AG04449 (cell line): ENCODE results near the gene TMEM52.

Experiments
- CTCF ChIA-PET: fragments of 350-600 bp; formaldehyde crosslinking; extraction: SDS; loops from one replicate; lab custom pipeline; 2021; ENCODE audit warnings: antibody characterized with exemption; lab: Yijun Ruan, JAX
- POLR2A ChIA-PET: fragments of 400-600, 350-600 bp; formaldehyde crosslinking; extraction: SDS; loops from one replicate; lab custom pipeline; 2020; ENCODE audit warnings: antibody characterized with exemption, inconsistent platforms; lab: Yijun Ruan, JAX
- DNase-seq: peaks from one replicate; pipeline ENCODE4 v3.0.0-alpha.2; 2010; ENCODE audit warnings: low read depth, low spot score
- H3K4me3 ChIP-seq: 2 replicates; pipeline ENCODE4 v1.5.1; 2011; ENCODE audit warnings: low read depth, mild to moderate bottlenecking, control low read depth, low read length
- TF ChIP-seq, protein P1 (sequence below): IDR thresholded peaks from one replicate; pipeline ENCODE4 v1.5.1; 2011; ENCODE audit warnings: mild to moderate bottlenecking, moderate library complexity, low read length, control low read depth, inconsistent platforms; ENCODE audit not compliant: insufficient read depth; ENCODE audit errors: missing control alignments

The TMEM52 gene

DNA sequence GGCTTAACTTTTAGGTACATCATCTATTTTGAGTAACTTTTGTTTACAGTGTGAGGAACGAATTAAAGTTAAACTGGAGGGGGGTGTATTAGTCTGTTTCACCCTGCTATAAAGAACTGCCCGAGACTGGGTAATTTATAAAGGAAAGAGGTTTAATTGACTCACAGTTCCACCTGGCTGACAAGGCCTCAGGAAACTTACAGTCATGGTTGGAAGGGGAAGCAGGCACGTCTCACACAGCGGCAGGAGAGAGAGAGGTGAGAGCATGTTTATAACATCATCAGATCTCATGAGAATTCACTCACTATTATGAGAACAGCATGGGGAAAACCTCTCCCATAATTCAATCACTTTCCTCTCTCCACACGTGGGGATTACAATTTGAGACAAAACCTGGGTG, 31.9 kb upstream of the TMEM52 start:
- no peak overlapping the region for H3K4me3 ChIP-seq
- DNase-seq: no peak
- TF ChIP-seq, protein P1, sequence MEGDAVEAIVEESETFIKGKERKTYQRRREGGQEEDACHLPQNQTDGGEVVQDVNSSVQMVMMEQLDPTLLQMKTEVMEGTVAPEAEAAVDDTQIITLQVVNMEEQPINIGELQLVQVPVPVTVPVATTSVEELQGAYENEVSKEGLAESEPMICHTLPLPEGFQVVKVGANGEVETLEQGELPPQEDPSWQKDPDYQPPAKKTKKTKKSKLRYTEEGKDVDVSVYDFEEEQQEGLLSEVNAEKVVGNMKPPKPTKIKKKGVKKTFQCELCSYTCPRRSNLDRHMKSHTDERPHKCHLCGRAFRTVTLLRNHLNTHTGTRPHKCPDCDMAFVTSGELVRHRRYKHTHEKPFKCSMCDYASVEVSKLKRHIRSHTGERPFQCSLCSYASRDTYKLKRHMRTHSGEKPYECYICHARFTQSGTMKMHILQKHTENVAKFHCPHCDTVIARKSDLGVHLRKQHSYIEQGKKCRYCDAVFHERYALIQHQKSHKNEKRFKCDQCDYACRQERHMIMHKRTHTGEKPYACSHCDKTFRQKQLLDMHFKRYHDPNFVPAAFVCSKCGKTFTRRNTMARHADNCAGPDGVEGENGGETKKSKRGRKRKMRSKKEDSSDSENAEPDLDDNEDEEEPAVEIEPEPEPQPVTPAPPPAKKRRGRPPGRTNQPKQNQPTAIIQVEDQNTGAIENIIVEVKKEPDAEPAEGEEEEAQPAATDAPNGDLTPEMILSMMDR: no peak
- ChIA-PET POLR2A (no interaction called here), CTCF (no interaction called here)

DNA sequence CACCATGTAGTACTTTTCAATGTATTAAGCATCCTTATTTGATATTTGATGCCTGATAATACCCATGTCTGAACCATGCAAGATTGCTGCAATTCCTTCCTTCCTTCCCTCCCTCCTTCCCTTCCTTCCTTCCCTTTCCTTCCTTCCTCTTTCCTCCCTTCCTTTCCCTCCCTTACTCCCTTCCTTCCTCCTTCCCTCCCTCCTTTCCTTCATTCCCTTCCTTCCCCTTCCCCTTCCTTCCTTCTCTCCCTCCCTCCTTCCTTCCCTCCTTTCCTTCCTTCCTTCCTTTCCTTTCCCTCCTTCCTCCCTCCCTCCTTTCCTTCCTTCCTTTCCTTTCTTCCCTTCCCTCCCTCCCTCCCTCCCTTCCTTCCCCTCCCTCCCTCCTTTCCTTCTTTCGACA, 29.7 kb upstream of the TMEM52 start:
- ChIA-PET POLR2A (no interaction called here), CTCF (interaction anchor here (1.5 to 1.8 kb wide), 2 partner anchors 10 to 12 kb away, joined by 5 to 7 read pairs; no protein-coding TSS in a partner anchor)
- no peak for DNase-seq

DNA sequence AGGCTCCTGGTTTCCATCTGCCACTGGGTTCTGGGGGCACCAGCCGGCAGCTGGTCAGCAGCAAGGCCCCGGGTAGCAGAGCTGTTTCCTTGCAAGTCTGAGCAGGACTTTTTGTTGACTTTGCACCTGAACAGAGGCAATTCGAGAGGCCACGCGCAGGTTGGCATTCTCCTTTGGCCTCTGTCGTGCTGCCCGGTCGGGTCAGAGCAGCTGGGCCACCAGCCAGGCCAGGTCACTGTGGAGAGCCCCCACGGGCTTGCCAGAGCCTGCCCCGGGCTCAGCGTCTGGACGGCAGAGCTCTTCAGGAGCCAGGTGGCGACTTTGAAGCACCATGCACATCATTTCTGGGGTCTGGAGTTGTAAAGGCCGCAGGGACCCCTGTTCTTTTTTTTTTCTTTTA, 28.4 kb upstream of the TMEM52 start:
- ChIA-PET POLR2A (no interaction called here), CTCF (interaction anchor here (0.9 to 2.4 kb wide), 3 partner anchors 14 to 97 kb away, joined by 3 to 9 read pairs (median 9); no protein-coding TSS in a partner anchor)

More for the DNA sequence above, 29.7 kb upstream of the TMEM52 start:
- TF ChIP-seq, protein P1: no peak
- no peak overlapping the region for H3K4me3 ChIP-seq

DNA sequence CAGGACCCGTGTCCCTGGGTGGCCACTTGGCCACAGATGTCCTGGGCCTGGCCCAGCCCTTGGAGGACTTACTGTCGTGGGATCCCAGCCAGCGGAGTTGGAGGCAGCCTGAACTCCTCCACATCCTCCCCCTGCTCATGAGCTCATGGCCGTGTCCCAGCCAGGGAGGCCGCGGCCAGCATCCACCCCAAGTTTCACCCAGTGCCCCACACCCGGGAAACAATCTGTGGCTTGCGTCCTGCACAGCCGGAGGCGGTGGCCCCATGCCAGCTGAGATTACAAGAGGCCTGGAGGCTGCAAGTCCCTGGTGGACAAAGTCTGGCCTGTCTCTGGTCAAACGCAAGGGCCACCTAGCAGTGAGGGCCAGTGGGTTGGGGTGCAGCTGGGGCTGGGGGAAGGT, 27.5 kb upstream of the TMEM52 start:
- ChIA-PET POLR2A (no interaction called here), CTCF (interaction anchor here (1.6 to 2.4 kb wide), 3 partner anchors 14 to 228 kb away, joined by 3 to 9 read pairs (median 9); no protein-coding TSS in a partner anchor)
- no peak overlapping the region for H3K4me3 ChIP-seq
- TF ChIP-seq, protein P1: no peak
- DNase-seq: no peak

More for the DNA sequence above, 28.4 kb upstream of the TMEM52 start:
- DNase-seq: no peak
- TF ChIP-seq, protein P1: no peak
- H3K4me3 ChIP-seq: no peak overlapping the region

DNA sequence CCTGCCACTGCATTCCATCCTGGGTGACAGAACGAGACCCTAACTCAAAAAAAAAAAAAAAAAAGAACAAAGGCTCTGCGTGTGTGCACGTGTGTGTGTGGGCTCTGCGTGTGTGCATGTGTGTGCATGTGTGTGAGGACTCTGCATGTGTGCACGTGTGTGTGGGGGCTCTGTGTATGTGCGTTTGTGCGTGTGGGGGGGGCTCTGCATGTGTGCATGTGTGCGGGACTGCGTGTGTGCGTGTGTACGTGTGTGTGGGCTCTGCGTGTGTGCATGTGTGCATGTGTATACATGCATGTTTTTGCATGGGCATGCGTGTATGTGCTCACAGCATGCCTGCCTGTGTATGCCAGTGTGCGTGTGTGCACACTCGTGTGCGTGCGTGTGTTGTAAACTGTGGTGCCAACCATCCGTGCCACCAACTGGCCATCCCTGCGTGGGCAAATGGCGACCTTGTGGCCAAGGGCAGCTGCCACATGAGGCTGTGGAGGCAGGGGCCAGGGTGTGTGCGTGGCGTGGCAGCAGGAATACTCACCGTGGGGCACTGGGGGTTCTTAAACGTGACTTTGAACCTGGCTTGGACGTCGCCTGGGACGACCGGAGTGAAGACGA, 26.8 kb upstream of the TMEM52 start:
- H3K4me3 ChIP-seq: no peak overlapping the region
- CTCF ChIA-PET: interaction anchor here (1.6 to 2.4 kb wide), 3 partner anchors 15 to 229 kb away, joined by 3 to 9 read pairs (median 9); no protein-coding TSS in a partner anchor
- TF ChIP-seq, protein P1: no peak
- POLR2A ChIA-PET: no interaction called here
- DNase-seq: no peak

DNA sequence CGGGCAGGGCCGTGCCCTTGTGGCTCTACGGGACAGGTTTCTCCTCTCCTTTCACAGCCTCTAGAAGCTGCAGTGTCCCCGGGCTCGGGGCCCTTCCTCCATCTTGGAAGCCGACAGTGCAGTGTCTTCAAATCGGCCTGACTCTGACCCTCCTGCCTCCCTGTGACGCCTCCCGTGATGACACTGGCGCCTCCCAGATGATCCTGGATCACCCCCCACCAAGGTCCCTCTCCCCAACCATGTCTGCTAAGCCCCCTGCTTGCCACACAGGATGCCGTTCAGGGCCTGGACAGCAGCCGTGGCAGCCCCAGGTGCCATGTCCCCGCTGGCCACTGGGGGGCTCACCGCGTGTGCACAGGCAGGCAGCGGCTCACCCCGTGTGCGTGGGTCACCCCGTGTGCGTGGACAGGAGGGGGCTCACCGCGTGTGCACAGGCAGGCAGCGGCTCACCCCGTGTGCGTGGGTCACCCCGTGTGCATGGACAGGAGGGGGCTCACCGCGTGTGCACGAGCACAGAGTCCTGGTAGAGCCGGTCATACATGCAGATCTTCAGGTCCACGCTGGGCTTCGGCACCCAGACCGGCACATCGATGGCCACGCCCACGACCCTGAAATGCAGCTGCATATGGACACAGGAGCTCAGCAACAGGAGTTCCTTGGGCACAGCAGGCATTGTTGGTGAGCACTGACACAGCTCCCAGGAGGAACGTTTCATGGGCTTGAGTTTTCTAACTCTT, 24.9 kb upstream of the TMEM52 start:
- ChIA-PET POLR2A (no interaction called here), CTCF (interaction anchor here (0.6 to 3.8 kb wide), 14 partner anchors 9 to 230 kb away, joined by 3 to 36 read pairs (median 4); no protein-coding TSS in a partner anchor)
- TF ChIP-seq, protein P1: peak; percentile 89
- H3K4me3 ChIP-seq: no peak overlapping the region
- DNase-seq: no peak
